Right hindlimb (tissue), 1 donor: Measurements from ENCODE around the gene PGR.

Experiments
- DNase-seq: peaks from one replicate; pipeline ENCODE4 v3.0.0-alpha.2; 2018

PGR gene

GRCh38 chr11:101008961-101009689, 120.5 kb downstream of the PGR start:
- DNase-seq, result no peak

DNA sequence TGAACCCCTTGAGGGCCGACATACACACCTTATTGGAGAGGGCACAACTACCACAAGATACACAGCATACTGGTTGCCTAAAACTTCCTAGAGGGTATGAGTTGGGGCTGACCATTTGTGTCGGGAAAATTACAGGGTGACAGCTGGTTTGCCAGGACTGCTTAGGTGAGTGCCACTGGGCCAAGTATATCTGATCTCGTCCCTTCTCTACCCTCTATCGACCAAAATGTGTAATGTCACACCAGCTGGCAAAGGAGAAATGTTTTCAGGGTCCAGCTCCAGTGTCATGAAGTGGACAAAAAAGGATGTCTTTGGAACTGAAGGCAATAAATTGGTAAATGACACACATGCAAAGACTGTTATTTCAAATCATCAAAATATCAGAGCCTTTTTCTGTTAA, 126.1 kb downstream of the PGR start:
- DNase-seq, result no peak

- no peak for DNase-seq
Measured at GRCh38 chr11:100999756-101000155, 129.9 kb downstream of the PGR start.

- DNase-seq, result no peak
Measured at GRCh38 chr11:100994966-100995365, 134.6 kb downstream of the PGR start.

DNA sequence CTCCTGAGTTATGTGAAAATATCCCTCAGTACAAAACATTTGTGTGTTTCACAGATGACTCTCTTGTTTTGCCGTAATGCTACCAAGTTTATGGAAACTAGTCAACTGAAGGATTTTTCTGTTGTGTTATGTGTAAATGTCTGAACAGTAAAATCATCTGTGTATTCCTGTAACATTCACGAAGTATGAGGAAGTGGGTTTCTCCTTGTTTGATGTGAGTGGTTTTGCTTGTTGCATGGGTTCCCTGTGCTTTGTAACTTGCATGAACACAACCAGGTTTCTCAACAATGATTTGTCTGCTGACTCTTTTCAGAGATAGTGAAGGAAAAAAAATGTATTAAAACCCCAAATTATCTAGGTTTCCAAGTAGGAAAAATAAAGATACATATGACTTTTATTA, 138.1 kb downstream of the PGR start:
- DNase-seq, result no peak

- no peak for DNase-seq
Measured at GRCh38 chr11:100990931-100991330, 138.7 kb downstream of the PGR start.

DNA sequence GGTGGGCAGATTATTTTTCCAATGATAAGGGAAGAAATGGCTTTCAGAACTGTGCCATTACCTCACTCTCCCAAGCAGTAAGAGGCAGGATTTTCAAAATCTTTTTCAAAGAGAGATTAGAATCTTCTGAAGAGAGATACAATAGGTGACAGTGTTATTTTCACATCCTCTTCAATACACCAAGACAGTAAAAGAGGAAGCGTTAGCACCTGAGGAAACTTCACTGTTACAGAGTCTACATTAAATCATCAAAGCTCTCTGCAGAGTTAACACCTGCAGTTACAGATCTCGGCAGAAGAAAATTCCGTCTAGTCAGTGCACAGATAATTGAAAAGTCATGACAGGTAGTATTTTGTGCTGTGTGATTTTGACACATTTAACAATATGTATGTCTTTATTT, 144.9 kb downstream of the PGR start:
- DNase-seq, result no peak

DNA sequence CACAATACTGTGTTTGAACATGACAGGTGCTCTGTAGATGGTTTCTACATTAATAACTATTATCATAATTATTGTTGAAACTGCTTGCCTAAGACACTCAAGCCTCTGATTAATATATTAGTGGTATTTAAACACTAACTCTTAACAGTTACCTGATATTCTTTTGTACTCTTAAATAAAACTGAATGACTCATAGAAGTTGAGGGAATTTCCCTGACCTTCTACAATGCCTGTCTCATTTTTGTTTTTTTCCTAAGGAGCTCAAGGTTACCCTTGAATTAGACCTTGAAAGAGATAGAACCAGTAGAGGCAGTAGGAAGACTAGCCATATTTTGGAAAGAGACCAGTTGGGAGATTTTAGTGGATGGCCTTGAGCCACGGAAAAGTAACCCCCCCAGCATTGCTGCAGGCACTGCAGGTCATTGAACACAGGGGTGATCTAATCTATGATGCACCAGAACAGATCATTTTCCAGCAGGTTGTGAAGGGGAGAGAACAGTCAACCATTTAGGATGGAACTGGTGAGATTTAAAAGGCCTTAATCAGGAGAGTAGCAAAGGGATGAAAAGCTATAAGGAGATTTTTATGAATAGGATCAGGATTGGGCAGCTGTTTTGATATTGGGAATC, 148.3 kb downstream of the PGR start:
- DNase-seq, result no peak

- no peak for DNase-seq
Measured at GRCh38 chr11:100980156-100980555, 149.5 kb downstream of the PGR start.
